Retina (tissue), 1 donor: ENCODE results near the gene BLID.

Source experiments
- DNase-seq: peaks from one replicate; pipeline ENCODE4 v3.0.0-alpha.2; 2016

Gene BLID

GRCh38 chr11:122115524-122116379, at the start of gene BLID:
TSS of gene BLID (minus strand) at chr11:122116215. CDS start at chr11:122115922, 293 bp downstream.
- no peak for DNase-seq

- no peak for DNase-seq
These were observed 47.2 kb upstream of the BLID start for GRCh38 chr11:122163053-122163819.

GRCh38 chr11:122162095-122162494, 46.1 kb upstream of the BLID start:
- DNase-seq = no peak

- DNase-seq = no peak
These were observed 45.0 kb upstream of the BLID start for GRCh38 chr11:122160841-122161590.

- DNase-seq = no peak
These were observed 43.8 kb upstream of the BLID start for GRCh38 chr11:122159861-122160260.

- no peak for DNase-seq
These were observed 43.2 kb upstream of the BLID start for GRCh38 chr11:122159173-122159721.

- no peak for DNase-seq
These were observed 42.2 kb upstream of the BLID start for GRCh38 chr11:122158171-122158570.

GRCh38 chr11:122157653-122158161, 41.7 kb upstream of the BLID start:
- no peak for DNase-seq

GRCh38 chr11:122156940-122157382, 40.9 kb upstream of the BLID start:
- no peak for DNase-seq

- DNase-seq = no peak
These were observed 39.9 kb upstream of the BLID start for GRCh38 chr11:122155765-122156527.

- DNase-seq = no peak
These were observed 39.0 kb upstream of the BLID start for GRCh38 chr11:122154994-122155393.

- DNase-seq = no peak
These were observed 38.2 kb upstream of the BLID start for GRCh38 chr11:122154227-122154626.

GRCh38 chr11:122153746-122154145, 37.7 kb upstream of the BLID start:
- DNase-seq = no peak

GRCh38 chr11:122150216-122151124, 34.5 kb upstream of the BLID start:
- no peak for DNase-seq

- no peak for DNase-seq
These were observed 33.2 kb upstream of the BLID start for GRCh38 chr11:122149202-122149601.

GRCh38 chr11:122146475-122146874, 30.5 kb upstream of the BLID start:
- DNase-seq = no peak

GRCh38 chr11:122145715-122146274, 29.8 kb upstream of the BLID start:
- no peak for DNase-seq

- DNase-seq = no peak
These were observed 28.7 kb upstream of the BLID start for GRCh38 chr11:122144752-122145151.

- no peak for DNase-seq
These were observed 25.7 kb upstream of the BLID start for GRCh38 chr11:122141725-122142124.

- DNase-seq = no peak
These were observed 24.5 kb upstream of the BLID start for GRCh38 chr11:122140500-122140899.

GRCh38 chr11:122139595-122139866, 23.5 kb upstream of the BLID start:
- DNase-seq = no peak
